Calu3 (cell line): ENCODE data around the gene LRTM2. TPM values are rescaled to one million over a fixed set of nuclear protein-coding genes. Genes with fewer than 3 reads are reported as not detected.

Source experiments
- BruUV-seq: library from RNA; stranded (reverse); fragments of 400-500 nt; replicated peaks from 2 replicates; lab custom pipeline; 2021; lab: Mats Ljungman, UMichigan
- CTCF ChIA-PET: fragments of 300-600 bp; sonication (Branson Sonifier 250); formaldehyde crosslinking; loops from one replicate; lab custom pipeline; 2022; ENCODE audit warnings: antibody characterized with exemption; lab: Charles Lee
- DNase-seq: peaks from one replicate; pipeline ENCODE4 v3.0.0; 2022
- H3K27ac Mint-ChIP-seq: one replicate; pipeline ENCODE4 v1.8.0; 2022; ENCODE audit warnings: mixed read lengths; ENCODE audit not compliant: unreplicated experiment
- H3K27me3 Mint-ChIP-seq: one replicate; pipeline ENCODE4 v1.8.0; 2022; ENCODE audit warnings: mixed read lengths; ENCODE audit not compliant: unreplicated experiment
- H3K36me3 Mint-ChIP-seq: one replicate; pipeline ENCODE4 v1.8.0; 2022; ENCODE audit warnings: mild to moderate bottlenecking, moderate library complexity, mixed read lengths; ENCODE audit not compliant: insufficient read depth, unreplicated experiment
- H3K4me1 Mint-ChIP-seq: one replicate; pipeline ENCODE4 v1.8.0; 2022; ENCODE audit warnings: mild to moderate bottlenecking, low read depth, mixed read lengths; ENCODE audit not compliant: unreplicated experiment
- H3K4me3 Mint-ChIP-seq: one replicate; pipeline ENCODE4 v1.8.0; 2022; ENCODE audit warnings: mild to moderate bottlenecking, low read depth, moderate library complexity, mixed read lengths; ENCODE audit not compliant: unreplicated experiment
- H3K9me3 Mint-ChIP-seq: one replicate; pipeline ENCODE4 v1.8.0; 2022; ENCODE audit warnings: low read depth, mixed read lengths; ENCODE audit not compliant: unreplicated experiment
- CTCF ChIP-seq: fragments of 200-600 bp; IDR thresholded peaks from one replicate; pipeline ENCODE4 v1.8.0; 2022; ENCODE audit warnings: antibody characterized with exemption; ENCODE audit not compliant: unreplicated experiment
- intact Hi-C: fragments of 100-400 bp; cut with micrococcal nuclease; formaldehyde crosslinking; loops from one replicate; pipeline ENCODE4 v1.10.0; 2022; ENCODE audit not compliant: unreplicated experiment
- total RNA-seq: library from RNA; stranded (reverse); gene quantifications from 2 replicates; pipeline ENCODE4 v1.2.3, GENCODE V29; 2022

The LRTM2 gene
- total RNA-seq, 1 experiment from 2014 or later: not detected

DNA sequence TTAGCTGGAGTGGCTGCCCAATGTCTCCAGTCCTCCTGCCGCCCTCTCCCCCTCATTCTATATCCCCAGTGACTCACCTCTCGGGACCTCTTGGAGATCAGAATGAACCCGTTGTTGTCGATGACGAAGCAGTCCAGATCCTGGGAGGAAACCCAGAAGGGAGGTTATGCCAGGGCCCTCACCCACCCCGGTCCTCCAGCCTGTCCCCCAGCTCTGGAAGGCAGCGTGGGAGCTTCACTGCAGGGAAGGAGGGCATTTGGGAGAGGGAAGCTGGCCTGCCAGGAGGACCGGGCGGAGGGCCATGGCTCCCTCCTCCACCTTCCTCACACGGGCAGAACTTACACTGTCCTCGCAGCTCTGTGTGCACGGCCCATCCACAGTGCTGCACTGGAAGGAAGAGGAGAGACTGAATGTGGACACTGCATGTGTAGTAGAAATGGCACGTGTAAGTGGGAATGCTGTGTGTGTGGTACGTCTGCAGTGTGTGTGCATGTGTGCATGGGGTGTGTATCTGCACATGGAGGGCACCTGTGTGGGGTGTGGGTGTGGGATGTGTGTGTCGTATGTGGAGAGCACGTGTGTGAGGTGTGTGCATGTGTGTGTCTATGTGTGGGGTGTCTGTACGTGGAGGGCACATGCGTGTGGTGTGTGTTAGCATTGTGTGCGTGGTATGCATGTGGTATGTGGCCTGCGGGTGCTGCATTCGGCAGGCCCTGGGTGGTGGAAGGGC, 10.0 kb upstream of the LRTM2 start:
- Mint-ChIP-seq H3K4me3 (no peak overlapping the region), H3K36me3 (no peaks in the 10 kb centered on the region), H3K4me1 (peaks cover 15% of the 10 kb centered on the region), H3K9me3 (no peaks in the 10 kb centered on the region), H3K27me3 (peaks cover 47% of the 10 kb centered on the region), H3K27ac (no peak overlapping the region)
- intact Hi-C loops: no loop called here
- DNase-seq: no peak
- TF ChIP-seq CTCF: no peak
- no TSS peak for BruUV-seq
- CTCF ChIA-PET: no interaction called here

DNA sequence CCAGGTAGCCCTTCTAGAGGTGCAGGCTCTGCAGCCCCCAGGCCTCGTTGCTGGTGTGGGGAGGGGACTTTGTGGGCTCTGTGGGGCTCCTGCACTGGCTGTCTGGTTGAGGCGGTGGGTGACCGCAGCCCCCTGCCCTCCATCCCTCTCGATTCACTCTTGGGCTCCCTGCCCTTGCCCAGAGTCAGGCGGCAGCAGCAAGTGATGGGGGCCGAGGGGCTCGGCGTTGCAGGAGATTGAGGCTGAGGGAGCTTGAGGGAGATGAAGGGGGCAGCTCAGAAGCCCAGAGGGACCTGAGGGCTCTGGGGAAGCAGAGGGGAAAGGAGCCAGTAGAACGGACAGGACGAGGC, 9.5 kb upstream of the LRTM2 start:
- BruUV-seq: no TSS peak
- Mint-ChIP-seq H3K4me3 (no peak overlapping the region), H3K27me3 (peaks cover 52% of the 10 kb centered on the region), H3K27ac (no peak overlapping the region), H3K4me1 (peaks cover 15% of the 10 kb centered on the region), H3K9me3 (no peaks in the 10 kb centered on the region), H3K36me3 (no peaks in the 10 kb centered on the region)
- TF ChIP-seq CTCF: no peak
- intact Hi-C loops: no loop called here
- no peak for DNase-seq
- CTCF ChIA-PET: no interaction called here

DNA sequence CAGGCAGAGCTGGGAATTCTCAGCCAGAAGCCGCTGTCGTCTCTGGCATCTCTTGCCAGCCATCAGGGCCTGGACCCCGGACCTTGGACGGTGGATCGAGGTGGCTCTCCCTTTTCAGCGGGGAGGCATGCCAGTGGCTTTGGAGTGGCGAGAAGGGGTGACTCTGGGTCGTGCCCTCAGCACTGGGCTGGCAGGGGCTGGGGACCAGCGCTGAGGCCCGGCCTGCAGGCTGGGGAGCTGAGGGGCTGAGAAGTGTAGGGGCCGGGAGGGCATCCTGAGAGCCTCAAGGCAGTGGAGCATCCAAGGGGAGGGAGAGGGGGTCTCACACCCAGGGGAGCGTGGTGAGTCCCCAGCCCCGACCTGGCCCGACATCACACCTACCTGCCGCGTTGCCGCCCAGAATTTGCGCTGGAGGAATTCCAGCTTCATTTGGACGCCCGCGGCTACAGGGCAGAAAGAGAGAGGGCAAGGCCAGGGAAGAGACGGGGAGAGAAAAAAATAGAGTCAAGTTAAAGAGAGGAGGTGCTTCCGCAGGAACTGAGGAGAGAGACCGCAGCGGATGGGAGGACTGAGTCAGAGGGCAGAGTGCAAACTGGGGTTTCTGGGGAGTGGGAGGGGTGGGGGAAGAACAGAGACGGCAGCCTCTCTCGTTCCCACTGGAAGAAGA, 9.0 kb upstream of the LRTM2 start:
- Mint-ChIP-seq H3K27me3 (peaks cover 57% of the 10 kb centered on the region), H3K4me1 (peaks cover 15% of the 10 kb centered on the region), H3K36me3 (no peaks in the 10 kb centered on the region), H3K27ac (no peak overlapping the region), H3K4me3 (peak overlapping the region; percentile 30), H3K9me3 (no peaks in the 10 kb centered on the region)
- DNase-seq: peak; percentile 29
- CTCF ChIA-PET: interaction anchor here (0.7 kb wide), 1 partner anchor 24 kb away, joined by 3 read pairs; no protein-coding TSS in a partner anchor
- intact Hi-C loops: no loop called here
- no peak for TF ChIP-seq CTCF
- no TSS peak for BruUV-seq

- H3K36me3 Mint-ChIP-seq: no peaks in the 10 kb centered on the region
- no peak for TF ChIP-seq CTCF
- peak overlapping the region; percentile 30 for H3K4me3 Mint-ChIP-seq
- peaks cover 15% of the 10 kb centered on the region for H3K4me1 Mint-ChIP-seq
- H3K27me3 Mint-ChIP-seq: peaks cover 62% of the 10 kb centered on the region
- intact Hi-C loops: no loop called here
- BruUV-seq: no TSS peak
- DNase-seq: no peak
- CTCF ChIA-PET: interaction anchor here (0.7 to 0.8 kb wide), 2 partner anchors 25 to 128 kb away, joined by 3 to 4 read pairs; no protein-coding TSS in a partner anchor
- no peaks in the 10 kb centered on the region for H3K9me3 Mint-ChIP-seq
- no peak overlapping the region for H3K27ac Mint-ChIP-seq
Measured at GRCh38 chr12:1811948-1812291, 8.4 kb upstream of the LRTM2 start.
